ENCODE measurements around the gene CCDC24. TPM values are rescaled to one million over a fixed set of nuclear protein-coding genes. Genes with fewer than 3 reads are reported as not detected.

CCDC24 gene
- polyA plus RNA-seq, 1 experiment = 2.0 TPM

GRCh38 chr1:43990271-43991199 lies 864 bp upstream of the CCDC24 start:
- peak; percentile 30; the same call in 1 of the 2 replicates for TF ChIP-seq CTCF (IDR thresholded peaks at IDR 0.05; ENCODE audit: insufficient read depth, low read depth, low read length)
- ChIA-PET CTCF (interaction anchor here (1.0 to 5.4 kb wide), 3 partner anchors 15 to 58 kb away, joined by 3 to 44 read pairs (median 5); no protein-coding TSS in a partner anchor), POLR2A (no interaction called here)
- DNase-seq (ENCODE audit: low read depth) = no peak
- H3K4me3 ChIP-seq (ENCODE audit: low read depth, low read length) = peak overlapping the region; percentile 68
- H3K36me3 ChIP-seq (ENCODE audit: control insufficient read depth, insufficient read depth, low read length) = peaks cover under 1% of the 10 kb centered on the region
- H3K27me3 ChIP-seq (ENCODE audit: control insufficient read depth, insufficient read depth, low read length) = no peaks in the 10 kb centered on the region

GRCh38 chr1:43991200-43991475 lies 261 bp upstream of the CCDC24 start:
- no peak for DNase-seq (ENCODE audit: low read depth)
- H3K27me3 ChIP-seq (ENCODE audit: control insufficient read depth, insufficient read depth, low read length) = no peaks in the 10 kb centered on the region
- POLR2A ChIA-PET = no interaction called here
- H3K4me3 ChIP-seq (ENCODE audit: low read depth, low read length) = peak overlapping the region; percentile 68
- CTCF ChIA-PET = interaction anchor here (1.0 to 5.4 kb wide), 2 partner anchors 15 to 45 kb away, joined by 3 to 44 read pairs; no protein-coding TSS in a partner anchor
- no peak for TF ChIP-seq CTCF (IDR thresholded peaks at IDR 0.05; ENCODE audit: insufficient read depth, low read depth, low read length)
- no peaks in the 10 kb centered on the region; the same call in 1 of the 2 replicates for H3K36me3 ChIP-seq (ENCODE audit: control insufficient read depth, insufficient read depth, low read length)

GRCh38 chr1:43992232-43992995 lies 1.0 kb downstream of the CCDC24 start:
- no peak for DNase-seq (ENCODE audit: low read depth)
- Histone ChIP-seq H3K36me3 (ENCODE audit: control insufficient read depth, insufficient read depth, low read length) (peaks cover 1% of the 10 kb centered on the region; the same call in 1 of the 2 replicates), H3K27me3 (ENCODE audit: control insufficient read depth, insufficient read depth, low read length) (no peaks in the 10 kb centered on the region), H3K4me3 (ENCODE audit: low read depth, low read length) (peak overlapping the region; percentile 68)
- CTCF ChIA-PET = interaction anchor here (1.1 to 5.4 kb wide), 5 partner anchors 8 to 229 kb away, joined by 3 to 44 read pairs (median 4); no protein-coding TSS in a partner anchor
- POLR2A ChIA-PET = interaction anchor here (1.3 kb wide), 1 partner anchor 17 kb away, joined by 3 read pairs; the partner anchor contains the start of gene ATP6V0B
- TF ChIP-seq CTCF (IDR thresholded peaks at IDR 0.05; ENCODE audit: insufficient read depth, low read depth, low read length) = no peak

GRCh38 chr1:43993206-43993914 lies 2.0 kb downstream of the CCDC24 start:
- ChIA-PET CTCF (interaction anchor here (1.2 to 5.4 kb wide), 4 partner anchors 12 to 91 kb away, joined by 4 to 44 read pairs (median 10); no protein-coding TSS in a partner anchor), POLR2A (no interaction called here)
- DNase-seq (ENCODE audit: low read depth) = no peak
- no peak overlapping the region for H3K4me3 ChIP-seq (ENCODE audit: low read depth, low read length)
- no peak for TF ChIP-seq CTCF (IDR thresholded peaks at IDR 0.05; ENCODE audit: insufficient read depth, low read depth, low read length)
- H3K36me3 ChIP-seq (ENCODE audit: control insufficient read depth, insufficient read depth, low read length) = peaks cover 6% of the 10 kb centered on the region; the same call in 1 of the 2 replicates
- no peaks in the 10 kb centered on the region for H3K27me3 ChIP-seq (ENCODE audit: control insufficient read depth, insufficient read depth, low read length)

All from BJ (cell line).